Ascending aorta (tissue), 2 donors: Measurements from ENCODE around the gene IMMP2L. TPM values are rescaled to one million over a fixed set of nuclear protein-coding genes. Genes with fewer than 3 reads are reported as not detected.

Experiments
- DNase-seq, 2 donors: peaks; one replicate each; pipeline ENCODE4 v3.0.0-alpha.2; 2019; ENCODE audit warnings: low spot score in 2 of 2
- H3K27ac ChIP-seq, 2 donors: fragments of 200-600 bp; sonication (generic); one replicate each; pipeline ENCODE4 v1.5.1; 2016 to 2017; ENCODE audit warnings: mild to moderate bottlenecking in 1 of 2
- H3K27me3 ChIP-seq: fragments of 200-600 bp; sonication (generic); one replicate; pipeline ENCODE4 v1.5.1; 2017
- H3K36me3 ChIP-seq, 2 donors: fragments of 200-600 bp; sonication (generic); one replicate each; pipeline ENCODE4 v1.5.1; 2016
- H3K4me1 ChIP-seq, 2 donors: fragments of 200-600 bp; sonication (generic); one replicate each; pipeline ENCODE4 v1.5.1; 2016 to 2017; ENCODE audit warnings: mild to moderate bottlenecking in 1 of 2
- H3K4me3 ChIP-seq, 2 donors: fragments of 200-600 bp; sonication (generic); one replicate each; pipeline ENCODE4 v1.5.1; 2016 to 2017; ENCODE audit warnings: mild to moderate bottlenecking in 1 of 2
- H3K9me3 ChIP-seq, 2 donors: fragments of 200-600 bp; sonication (generic); one replicate each; pipeline ENCODE4 v1.5.1; 2016
- CTCF ChIP-seq, 3 experiments: fragments of 200-600 bp in 2 of 3; fragments of 450-650 bp in 1 of 3; sonication (generic) in 2 of 3; IDR thresholded peaks; one replicate each; pipeline ENCODE4 v1.5.1; 2016 to 2019; ENCODE audit warnings: antibody characterized with exemption in 3 of 3, mild to moderate bottlenecking in 1 of 3, moderate library complexity in 1 of 3
- intact Hi-C: fragments of 100-400 bp; cut with DNase I; formaldehyde crosslinking; loops from one replicate; pipeline ENCODE4 v1.15.1; 2023
- total RNA-seq: library from RNA; depleted of rRNA; stranded (reverse); fragments of >200 nt; gene quantifications from one replicate; pipeline ENCODE4 v1.1.0, GENCODE V29; 2016

The IMMP2L gene
- total RNA-seq, 1 donor from 2014 or later = 143 TPM

- no peaks in the 10 kb centered on the region for H3K9me3 ChIP-seq
- TF ChIP-seq CTCF (IDR thresholded peaks at IDR 0.05) = no peak
- H3K27ac ChIP-seq = no peak overlapping the region
- no peak for DNase-seq
- H3K36me3 ChIP-seq = no peaks in the 10 kb centered on the region
- no peaks in the 10 kb centered on the region for H3K27me3 ChIP-seq
- H3K4me3 ChIP-seq = no peak overlapping the region
- H3K4me1 ChIP-seq = peaks cover 0 to 5% of the 10 kb centered on the region in 2 donors
- intact Hi-C loops = no loop called here
Observed at GRCh38 chr7:111150709-111151108, 411.6 kb downstream of the IMMP2L start.

- intact Hi-C loops = no loop called here
- Histone ChIP-seq H3K4me1 (peaks cover 0 to 7% of the 10 kb centered on the region in 2 donors), H3K4me3 (no peak overlapping the region), H3K36me3 (no peaks in the 10 kb centered on the region), H3K27me3 (no peaks in the 10 kb centered on the region), H3K27ac (no peak overlapping the region), H3K9me3 (no peaks in the 10 kb centered on the region)
- no peak for DNase-seq
- TF ChIP-seq CTCF (IDR thresholded peaks at IDR 0.05) = no peak
Observed at GRCh38 chr7:111147708-111148533, 414.4 kb downstream of the IMMP2L start.

GRCh38 chr7:111146136-111146535, 416.2 kb downstream of the IMMP2L start:
- H3K36me3 ChIP-seq = no peaks in the 10 kb centered on the region
- intact Hi-C loops = no loop called here
- TF ChIP-seq CTCF (IDR thresholded peaks at IDR 0.05) = no peak
- H3K27ac ChIP-seq = no peak overlapping the region
- no peak for DNase-seq
- H3K4me3 ChIP-seq = no peak overlapping the region
- peaks cover 0 to 7% of the 10 kb centered on the region in 2 donors for H3K4me1 ChIP-seq
- H3K9me3 ChIP-seq = no peaks in the 10 kb centered on the region
- no peaks in the 10 kb centered on the region for H3K27me3 ChIP-seq

- TF ChIP-seq CTCF (IDR thresholded peaks at IDR 0.05) = no peak
- peaks cover 0 to 9% of the 10 kb centered on the region in 2 donors for H3K4me1 ChIP-seq
- no peaks in the 10 kb centered on the region for H3K36me3 ChIP-seq
- H3K27ac ChIP-seq = no peak overlapping the region
- intact Hi-C loops = no loop called here
- no peak for DNase-seq
- H3K27me3 ChIP-seq = no peaks in the 10 kb centered on the region
- no peaks in the 10 kb centered on the region for H3K9me3 ChIP-seq
- H3K4me3 ChIP-seq = no peak overlapping the region
Observed at GRCh38 chr7:111145472-111145871, 416.8 kb downstream of the IMMP2L start.

GRCh38 chr7:111140091-111140865, 422.0 kb downstream of the IMMP2L start:
- H3K4me1 ChIP-seq = peaks cover 4 to 28% of the 10 kb centered on the region in 2 donors
- no peak for DNase-seq
- no peaks in the 10 kb centered on the region for H3K9me3 ChIP-seq
- peak overlapping the region; percentile 15 to 84 for H3K27ac ChIP-seq
- TF ChIP-seq CTCF (IDR thresholded peaks at IDR 0.05) = no peak
- H3K27me3 ChIP-seq = no peaks in the 10 kb centered on the region
- intact Hi-C loops = no loop called here
- no peaks in the 10 kb centered on the region for H3K36me3 ChIP-seq
- H3K4me3 ChIP-seq = no peak overlapping the region
